Femur (tissue), 1 donor: ENCODE measurements around the gene SLC9A9.

ENCODE experiments used
- DNase-seq: peaks from one replicate; pipeline ENCODE4 v3.0.0-alpha.2; 2017

Gene SLC9A9

GRCh38 chr3:143590660-143591059, 257.6 kb downstream of the SLC9A9 start:
- no peak for DNase-seq

GRCh38 chr3:143586576-143586975, 261.7 kb downstream of the SLC9A9 start:
- no peak for DNase-seq

- DNase-seq: no peak
Observed at GRCh38 chr3:143585720-143586456, 262.4 kb downstream of the SLC9A9 start.

GRCh38 chr3:143584474-143584873, 263.8 kb downstream of the SLC9A9 start:
- DNase-seq: no peak

- DNase-seq: no peak
Observed at GRCh38 chr3:143581972-143582722, 266.1 kb downstream of the SLC9A9 start.

GRCh38 chr3:143578810-143579435, 269.3 kb downstream of the SLC9A9 start:
- no peak for DNase-seq

- no peak for DNase-seq
Observed at GRCh38 chr3:143576568-143577270, 271.5 kb downstream of the SLC9A9 start.

GRCh38 chr3:143574933-143575332, 273.3 kb downstream of the SLC9A9 start:
- no peak for DNase-seq

GRCh38 chr3:143573610-143574303, 274.5 kb downstream of the SLC9A9 start:
- no peak for DNase-seq

- no peak for DNase-seq
Observed at GRCh38 chr3:143571548-143571947, 276.7 kb downstream of the SLC9A9 start.

GRCh38 chr3:143567823-143568222, 280.4 kb downstream of the SLC9A9 start:
- no peak for DNase-seq

- no peak for DNase-seq
Observed at GRCh38 chr3:143565951-143566350, 282.3 kb downstream of the SLC9A9 start.

- no peak for DNase-seq
Observed at GRCh38 chr3:143563786-143564185, 284.5 kb downstream of the SLC9A9 start.

GRCh38 chr3:143562789-143563188, 285.5 kb downstream of the SLC9A9 start:
- no peak for DNase-seq

- no peak for DNase-seq
Observed at GRCh38 chr3:143559296-143559695, 289.0 kb downstream of the SLC9A9 start.

- no peak for DNase-seq
Observed at GRCh38 chr3:143552851-143553250, 295.4 kb downstream of the SLC9A9 start.

GRCh38 chr3:143551761-143552160, 296.5 kb downstream of the SLC9A9 start:
- DNase-seq: no peak

- DNase-seq: no peak
Observed at GRCh38 chr3:143548861-143549497, 299.3 kb downstream of the SLC9A9 start.

- DNase-seq: no peak
Observed at GRCh38 chr3:143548393-143548792, 299.9 kb downstream of the SLC9A9 start.

GRCh38 chr3:143538577-143538981, 309.7 kb downstream of the SLC9A9 start:
- no peak for DNase-seq

GRCh38 chr3:143538061-143538460, 310.2 kb downstream of the SLC9A9 start:
- no peak for DNase-seq
